HG02571 (cell line): ENCODE data around the gene MYO5A.

Experiments used
- ATAC-seq: cut with Tn5 transposase; IDR thresholded peaks from one replicate; pipeline ENCODE4 v1.9.1; 2021; ENCODE audit warnings: mild to moderate bottlenecking, moderate library complexity; ENCODE audit not compliant: unreplicated experiment

MYO5A gene

GRCh38 chr15:52338058-52338457 is 190.6 kb downstream of the MYO5A start:
- ATAC-seq, result no peak

GRCh38 chr15:52337198-52337853 is 191.4 kb downstream of the MYO5A start:
- no peak for ATAC-seq

GRCh38 chr15:52336529-52336928 is 192.2 kb downstream of the MYO5A start:
- ATAC-seq, result no peak

- no peak for ATAC-seq
Measured at GRCh38 chr15:52334491-52335160, 194.1 kb downstream of the MYO5A start.

GRCh38 chr15:52331490-52332240 is 197.0 kb downstream of the MYO5A start:
- no peak for ATAC-seq

GRCh38 chr15:52329987-52330386 is 198.7 kb downstream of the MYO5A start:
- ATAC-seq, result no peak

GRCh38 chr15:52329150-52329549 is 199.5 kb downstream of the MYO5A start:
- ATAC-seq, result no peak

- ATAC-seq, result no peak
Measured at GRCh38 chr15:52328680-52329079, 200.0 kb downstream of the MYO5A start.

- ATAC-seq, result no peak
Measured at GRCh38 chr15:52326756-52327155, 201.9 kb downstream of the MYO5A start.

- no peak for ATAC-seq
Measured at GRCh38 chr15:52324109-52324508, 204.6 kb downstream of the MYO5A start.

- no peak for ATAC-seq
Measured at GRCh38 chr15:52318729-52319500, 209.8 kb downstream of the MYO5A start.

GRCh38 chr15:52317688-52318087 is 211.0 kb downstream of the MYO5A start:
- no peak for ATAC-seq

GRCh38 chr15:52317022-52317421 is 211.7 kb downstream of the MYO5A start:
- no peak for ATAC-seq

GRCh38 chr15:52309154-52309548 is 219.5 kb downstream of the MYO5A start:
- no peak for ATAC-seq

GRCh38 chr15:52308446-52309153 is 220.1 kb downstream of the MYO5A start:
- peak; percentile 78 for ATAC-seq

- no peak for ATAC-seq
Measured at GRCh38 chr15:52307847-52308246, 220.8 kb downstream of the MYO5A start.

GRCh38 chr15:52306270-52306669 is 222.4 kb downstream of the MYO5A start:
- no peak for ATAC-seq

GRCh38 chr15:52303093-52303772 is 225.4 kb downstream of the MYO5A start:
- ATAC-seq, result no peak

- ATAC-seq, result no peak
Measured at GRCh38 chr15:52301265-52301847, 227.3 kb downstream of the MYO5A start.
